Activated CD4-positive, CD25-positive, alpha-beta regulatory T cell (primary cell): ENCODE measurements around the gene SARS1.
"Not testable (repeated sequence)": the region's sequence is repeated elsewhere in the genome, so short reads cannot be mapped to it uniquely, and the experiment has no call there.

ENCODE experiments used
- DNase-seq, 4 experiments: peaks; one replicate each; lab custom pipeline; 2025; lab: John Stamatoyannopoulos, UW

Gene SARS1

DNA sequence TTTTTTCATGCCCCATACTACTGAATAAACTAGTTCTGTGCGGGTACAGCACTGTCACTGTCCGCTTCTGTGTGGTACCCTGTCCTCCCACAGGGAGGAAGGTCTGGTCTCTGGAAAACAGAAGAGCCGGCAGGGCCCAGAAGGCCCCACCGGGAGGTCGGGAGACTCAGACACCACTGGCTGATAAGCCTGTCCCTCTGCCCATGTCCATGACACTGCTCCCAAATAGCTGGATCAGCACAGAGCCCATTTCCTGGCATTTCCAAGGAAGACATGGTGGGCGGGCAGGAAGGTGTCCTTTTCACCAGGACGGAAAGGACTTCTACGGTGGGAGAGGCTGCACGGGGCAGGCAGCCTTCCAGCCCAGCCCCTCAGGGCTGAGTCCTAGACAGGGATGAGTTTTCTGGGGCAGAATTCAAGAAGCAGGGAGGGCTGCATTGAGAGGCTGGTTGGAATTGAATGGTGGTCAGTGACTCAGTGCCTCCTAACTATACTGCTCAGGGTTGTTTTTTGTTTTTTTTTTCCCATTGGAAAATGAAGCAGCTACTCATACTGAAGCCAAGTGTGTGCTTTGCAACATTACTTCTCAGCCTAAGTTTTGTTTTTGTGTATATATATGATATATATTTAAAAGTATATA, 62.1 kb downstream of the SARS1 start:
- DNase-seq = no peak

DNA sequence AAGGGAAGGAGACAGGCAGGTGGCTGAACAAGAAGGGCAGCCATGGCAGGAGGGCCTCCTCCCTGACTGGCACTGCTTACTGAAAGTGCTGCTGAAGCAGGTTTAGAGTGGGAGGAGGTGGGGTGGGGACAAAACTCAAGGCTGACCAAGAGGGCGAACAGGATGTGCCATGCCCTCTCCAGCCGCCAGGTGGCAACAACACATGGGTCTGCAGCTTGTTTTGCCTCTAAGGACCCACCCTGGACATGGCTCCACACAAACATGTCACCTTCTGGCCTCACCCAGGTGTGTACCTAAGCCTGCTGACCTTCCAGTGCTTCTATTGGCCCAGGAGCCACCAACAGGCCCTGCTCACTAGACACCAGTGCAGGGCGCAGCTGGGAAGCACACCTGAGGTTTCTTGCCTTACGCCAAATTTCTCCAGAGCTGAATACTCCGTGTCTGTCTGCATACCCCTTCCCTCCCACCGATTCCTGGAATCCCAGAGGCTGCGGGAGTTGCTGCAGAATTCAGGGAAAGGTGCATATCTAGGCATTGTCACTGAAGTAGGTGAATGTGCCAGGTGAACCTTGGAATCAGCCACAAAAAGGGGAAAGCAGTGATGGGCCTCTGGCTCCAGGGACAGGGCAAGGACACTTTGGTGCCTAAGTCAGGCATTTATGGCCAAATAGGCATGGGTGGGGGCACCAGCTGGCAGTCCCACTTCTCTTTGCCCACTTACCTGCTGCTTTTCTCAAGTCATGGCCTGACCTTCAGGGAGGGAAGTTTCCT, 63.9 kb downstream of the SARS1 start:
- DNase-seq = peak; percentile 15 to 64 (median 38)

DNA sequence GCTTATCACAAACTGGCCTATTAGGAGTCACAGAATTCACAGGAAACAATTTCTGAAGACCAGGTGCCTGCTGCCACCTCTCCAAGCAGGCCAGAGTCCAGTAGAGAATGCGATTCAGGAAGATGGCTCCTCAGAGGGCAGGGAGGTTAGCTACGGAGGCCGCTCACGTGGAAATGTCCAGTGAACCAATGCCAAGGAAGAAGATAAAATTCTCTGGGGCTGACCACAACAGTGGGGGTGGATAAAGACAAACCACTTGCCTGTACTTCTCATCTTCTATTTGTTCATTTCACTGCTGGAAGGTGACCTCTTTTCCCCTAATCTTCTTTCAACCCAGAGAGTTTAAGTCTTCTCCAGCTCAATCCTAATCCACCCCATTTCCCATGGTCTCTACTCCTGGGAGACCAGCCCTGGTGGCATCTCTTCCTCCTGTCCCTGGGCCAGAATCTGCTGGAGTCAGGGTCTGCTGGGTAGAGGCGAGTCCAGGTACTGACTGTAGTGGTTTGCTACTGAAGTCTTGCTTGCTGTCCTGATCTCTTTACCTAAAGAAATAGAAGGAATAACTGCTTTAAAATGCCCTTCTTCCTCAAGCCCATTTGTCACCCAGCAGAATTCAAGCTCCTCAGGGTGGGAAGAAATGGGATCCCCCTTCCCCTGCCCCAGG, 66.0 kb downstream of the SARS1 start:
- DNase-seq = no peak

DNA sequence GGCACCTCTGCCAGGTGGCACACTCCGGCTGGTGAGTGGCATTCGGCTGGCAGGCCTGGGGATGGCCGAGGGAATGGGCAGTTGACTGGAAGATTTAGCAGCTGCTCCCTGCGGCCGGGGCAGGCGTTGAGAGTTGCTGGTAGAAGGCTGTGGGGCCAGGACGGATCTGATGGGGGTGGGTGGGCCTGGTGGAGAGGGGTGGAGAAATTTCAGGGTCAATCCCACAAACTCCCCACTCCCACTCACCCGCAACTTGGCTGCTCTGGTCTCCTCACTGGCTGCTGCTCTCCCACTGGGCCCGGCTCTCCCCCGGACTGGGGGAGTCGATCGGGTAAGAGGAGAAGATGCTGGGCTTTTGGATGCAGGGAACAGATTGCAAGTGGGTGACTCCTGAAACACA, 67.1 kb downstream of the SARS1 start:
- DNase-seq = no peak

DNA sequence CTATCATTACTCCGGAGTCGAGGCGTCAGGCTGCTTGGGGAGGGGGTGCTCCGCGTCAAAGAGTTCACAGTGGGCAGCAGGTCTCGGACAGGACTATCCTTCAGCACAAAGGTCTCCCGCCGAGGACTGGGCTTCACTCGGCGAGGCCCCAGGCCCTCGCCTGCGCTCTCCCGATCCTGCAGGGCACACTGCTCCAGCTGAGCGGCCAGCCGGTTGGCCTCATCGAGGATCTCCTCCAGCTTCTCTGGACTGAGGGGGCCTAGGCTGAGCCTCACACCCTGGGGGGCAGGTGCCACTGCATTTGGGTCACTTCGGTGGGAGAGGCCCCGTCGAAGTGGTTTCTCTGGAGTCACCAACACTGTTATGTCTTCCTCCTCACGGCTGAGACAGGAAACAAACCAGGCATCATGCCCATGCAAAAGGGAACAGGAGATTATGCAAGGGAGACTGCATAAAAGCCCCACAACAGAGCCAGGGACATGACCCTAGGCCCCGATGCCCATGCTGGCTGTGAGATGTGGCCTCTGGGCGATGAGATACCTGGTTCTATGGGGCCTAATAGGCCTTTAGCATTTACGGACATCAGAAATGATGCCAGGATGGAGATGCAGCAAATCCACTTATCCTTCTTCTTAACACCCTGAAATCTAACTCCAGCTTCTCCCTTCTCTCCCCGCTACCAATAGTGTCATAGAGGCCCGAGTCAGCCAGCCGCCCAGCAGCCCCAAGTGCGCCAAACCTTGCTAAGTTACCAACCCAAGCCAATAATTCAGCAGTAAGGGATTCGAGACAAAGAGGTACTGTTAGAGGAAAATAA, 68.2 kb downstream of the SARS1 start:
- DNase-seq = no peak

DNA sequence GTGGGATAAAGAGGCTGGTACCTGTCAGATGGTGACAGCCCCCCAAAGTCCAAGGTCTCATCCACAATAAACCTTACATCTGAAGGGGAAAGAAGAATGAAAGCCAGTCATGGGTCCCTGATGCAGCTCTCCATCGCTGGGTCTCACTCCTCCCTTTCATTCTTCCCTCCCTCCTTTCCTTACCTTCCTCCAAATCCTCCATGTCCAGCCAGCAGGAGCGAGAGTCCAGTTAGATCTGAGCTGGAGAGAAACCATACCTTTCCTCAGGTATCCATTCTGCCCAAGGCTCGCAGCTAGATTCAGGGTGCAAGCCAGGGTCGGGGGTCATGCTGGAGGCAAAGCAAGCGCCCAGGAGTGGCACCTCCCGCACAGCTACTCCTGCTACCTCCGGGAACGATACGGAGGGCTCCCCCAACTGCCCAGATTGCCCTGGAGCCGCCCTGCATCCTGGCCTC, 68.8 kb downstream of the SARS1 start:
- DNase-seq = no peak

DNA sequence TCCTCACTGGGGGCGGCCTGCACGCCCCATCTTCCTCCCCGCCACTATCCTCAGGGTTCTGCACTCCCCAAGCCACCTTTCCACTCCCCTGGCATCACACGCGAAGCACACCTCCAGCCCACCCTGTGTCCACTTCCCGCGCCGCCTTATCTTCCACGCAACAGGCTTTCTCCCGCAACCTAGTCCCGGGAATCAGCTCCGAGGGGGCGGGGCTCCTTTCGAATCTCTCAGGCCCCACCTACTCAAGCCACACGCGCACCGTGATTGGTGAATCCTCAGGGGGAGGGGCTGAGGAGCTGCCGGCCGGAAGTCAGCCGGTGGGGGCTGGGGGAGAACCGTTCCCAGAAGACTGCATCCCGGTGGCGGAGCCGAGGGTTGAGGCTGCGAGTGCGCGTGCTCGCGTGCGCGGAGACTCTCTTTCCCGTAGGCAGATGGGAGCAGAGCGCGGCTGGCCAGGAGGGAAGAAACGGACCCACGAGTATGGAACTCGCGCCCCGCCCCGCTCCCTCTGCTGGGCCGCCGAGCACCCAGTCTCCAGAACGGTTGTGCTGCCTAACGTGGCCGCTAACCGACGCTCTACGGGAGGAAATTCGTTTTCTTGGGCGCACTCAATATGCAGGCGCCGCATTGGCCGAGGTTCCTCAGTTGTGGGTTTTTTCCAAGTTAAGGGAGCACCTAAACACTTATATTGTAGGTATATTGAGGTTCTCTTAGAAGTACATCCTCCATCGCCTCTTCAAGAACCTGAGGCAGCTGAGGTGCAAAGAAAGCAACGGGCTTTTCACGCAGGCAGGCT, 69.4 kb downstream of the SARS1 start, which contains the start of gene PSRC1:
TSS of gene PSRC1 (minus strand) at position 194 of the 796 bp plus-strand sequence.
- peak; percentile 72 to 83 (median 75) for DNase-seq

DNA sequence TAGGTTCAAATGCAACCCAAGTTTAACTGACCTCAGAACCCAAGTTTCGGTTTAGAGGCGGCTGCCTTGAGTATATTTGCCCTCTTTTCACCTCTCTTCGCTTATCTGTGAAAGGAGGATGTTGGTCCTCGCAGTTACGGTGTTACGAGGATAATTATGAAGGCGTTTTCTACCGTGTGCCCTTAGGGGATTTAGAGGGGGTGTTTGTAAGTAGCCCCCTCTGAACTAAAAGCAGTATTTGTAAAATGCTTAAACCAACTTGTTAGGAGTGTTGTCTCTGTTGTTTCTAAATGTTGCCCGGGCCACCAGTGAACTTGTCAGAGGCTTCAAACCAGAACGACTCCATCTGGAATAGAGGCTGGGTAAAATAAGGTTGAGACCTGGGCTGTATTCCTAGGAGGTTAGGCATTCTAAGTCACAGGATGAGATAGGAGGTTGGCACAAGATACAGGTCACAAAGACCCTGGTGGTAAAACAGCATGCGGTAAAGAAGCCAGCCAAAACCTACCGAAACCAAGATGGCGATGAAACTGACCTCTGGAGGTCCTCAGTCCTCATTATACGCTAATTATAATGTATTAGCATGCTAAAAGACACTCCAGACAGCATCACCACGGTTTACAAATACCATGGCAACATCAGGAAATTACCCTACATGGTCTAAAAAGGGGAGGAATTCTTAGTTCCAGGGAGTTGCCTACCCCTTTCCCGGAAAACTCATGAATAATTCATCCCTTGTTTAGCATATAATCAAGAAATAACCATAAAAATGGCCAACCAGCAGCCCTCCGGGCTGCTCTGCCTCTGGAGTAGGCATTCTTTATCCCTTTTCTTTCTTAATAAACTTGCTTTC, 70.3 kb downstream of the SARS1 start:
- no peak for DNase-seq

DNA sequence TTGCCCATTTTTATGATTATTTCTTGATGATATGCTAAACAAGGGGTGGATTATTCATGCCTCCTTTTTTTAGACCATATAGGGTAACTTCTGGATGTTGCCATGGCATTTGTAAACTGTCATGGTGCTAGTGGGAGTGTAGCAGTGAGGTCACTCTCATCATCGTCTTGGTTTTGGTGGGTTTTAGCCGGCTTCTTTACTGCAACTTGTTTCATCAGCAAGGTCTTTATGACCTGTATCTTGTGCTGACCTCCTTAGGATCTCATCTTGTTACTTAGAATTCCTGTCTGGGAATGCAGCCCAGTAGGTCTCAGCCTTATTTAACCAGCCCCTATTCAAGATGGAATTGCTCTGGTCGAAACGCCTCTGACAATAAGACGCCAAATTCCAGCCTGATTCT, 73.0 kb downstream of the SARS1 start:
- DNase-seq = not testable (repeated sequence)
